Activated naive CD8-positive, alpha-beta T cell treated with anti-CD3 and anti-CD28 coated beads for 36 hours (primary cell): Measurements from ENCODE around the gene GJB2. TPM values are rescaled to one million over a fixed set of nuclear protein-coding genes. Genes with fewer than 3 reads are reported as not detected.

ENCODE experiments used
- DNase-seq: peaks from one replicate; pipeline ENCODE4 v3.0.0; 2021
- H3K27ac Mint-ChIP-seq: one replicate; pipeline ENCODE4 v1.8.0; 2022; ENCODE audit warnings: mild to moderate bottlenecking, moderate library complexity, mixed read lengths
- H3K27me3 Mint-ChIP-seq: one replicate; pipeline ENCODE4 v1.8.0; 2022; ENCODE audit warnings: mild to moderate bottlenecking, mixed read lengths
- H3K36me3 Mint-ChIP-seq: one replicate; pipeline ENCODE4 v1.8.0; 2021; ENCODE audit warnings: mild to moderate bottlenecking, mixed read lengths
- H3K4me1 Mint-ChIP-seq: one replicate; pipeline ENCODE4 v1.8.0; 2021; ENCODE audit warnings: mixed read lengths
- H3K4me3 Mint-ChIP-seq: one replicate; pipeline ENCODE4 v1.8.0; 2022; ENCODE audit warnings: mild to moderate bottlenecking, moderate library complexity, mixed read lengths
- H3K9me3 Mint-ChIP-seq: one replicate; pipeline ENCODE4 v1.8.0; 2022; ENCODE audit warnings: mixed read lengths
- total RNA-seq, 2 experiments: library from RNA; stranded (reverse); gene quantifications; one replicate each; pipeline ENCODE4 v1.2.3, GENCODE V29; 2021

The GJB2 gene
- total RNA-seq, 2 experiments from 2014 or later: 1.8 to 2.1 TPM

DNA sequence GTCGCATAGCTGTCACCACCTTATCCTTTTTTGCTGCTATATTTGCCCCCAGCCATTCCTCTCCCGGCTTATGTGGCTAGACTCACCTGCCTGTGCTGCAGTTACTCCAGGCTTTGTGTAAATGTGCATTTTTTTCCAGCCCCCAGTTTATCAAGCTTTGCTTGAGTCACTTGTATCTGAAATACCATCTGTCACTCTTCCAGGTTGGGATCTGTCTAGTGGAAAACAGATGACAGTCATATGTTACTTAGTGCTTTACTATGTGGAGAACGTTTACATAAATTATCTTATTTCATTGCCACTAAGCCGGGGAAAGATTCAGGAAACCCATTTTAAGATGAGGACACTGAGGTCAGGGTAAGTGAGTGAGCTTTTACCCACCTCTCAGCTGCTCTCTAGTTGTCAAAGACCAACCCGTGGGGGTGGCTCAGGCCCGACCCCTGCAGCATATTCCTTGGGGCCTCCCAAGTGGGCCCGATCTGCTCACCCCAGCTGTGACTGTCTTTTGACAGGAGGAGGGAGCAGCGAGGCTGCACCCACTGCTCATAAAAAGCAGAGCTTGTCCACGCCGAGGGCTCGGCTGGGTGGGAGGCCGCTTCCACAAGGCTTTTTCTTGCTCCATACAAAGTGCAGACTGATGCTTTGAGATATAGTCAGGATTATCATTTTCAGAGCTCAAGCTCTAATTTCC is 7.2 kb downstream of the GJB2 start:
- no peaks in the 10 kb centered on the region for H3K36me3 Mint-ChIP-seq
- no peak overlapping the region for H3K27ac Mint-ChIP-seq
- H3K9me3 Mint-ChIP-seq: no peaks in the 10 kb centered on the region
- no peak overlapping the region for H3K4me3 Mint-ChIP-seq
- H3K27me3 Mint-ChIP-seq: peaks cover 16% of the 10 kb centered on the region
- no peaks in the 10 kb centered on the region for H3K4me1 Mint-ChIP-seq
- no peak for DNase-seq

DNA sequence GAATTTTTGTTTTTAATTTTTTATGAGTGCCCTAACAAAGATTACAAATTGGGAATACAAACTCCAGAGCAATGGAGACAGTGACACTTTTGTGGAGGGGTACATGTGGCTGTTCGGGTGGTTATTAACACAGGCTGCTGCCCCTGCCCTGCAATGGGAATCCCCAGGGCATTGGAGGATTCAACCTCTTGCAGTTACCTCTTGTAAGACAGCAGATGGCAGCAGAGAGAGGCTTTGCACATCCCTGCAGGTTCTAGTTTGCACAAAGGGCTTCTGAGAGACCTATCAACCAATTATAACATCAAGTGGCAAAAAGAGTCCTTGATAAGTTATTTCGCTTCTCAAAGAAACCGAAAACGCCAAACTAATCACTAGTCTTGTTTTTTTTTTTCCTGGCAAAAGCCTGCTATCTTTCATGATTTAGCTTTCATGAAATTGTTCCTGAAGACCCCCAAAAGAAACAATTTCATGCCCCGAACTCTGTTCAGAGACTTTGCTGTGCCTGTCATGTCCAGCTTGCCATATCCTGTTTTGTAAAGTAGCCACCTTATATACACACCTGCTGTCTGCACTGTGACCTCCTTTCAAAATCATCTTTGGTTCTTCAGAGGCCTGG is 10.4 kb downstream of the GJB2 start:
- Mint-ChIP-seq H3K27me3 (peaks cover 42% of the 10 kb centered on the region), H3K36me3 (no peaks in the 10 kb centered on the region), H3K27ac (no peak overlapping the region), H3K4me3 (no peak overlapping the region), H3K4me1 (no peaks in the 10 kb centered on the region), H3K9me3 (no peaks in the 10 kb centered on the region)
- peak; percentile 34 for DNase-seq

DNA sequence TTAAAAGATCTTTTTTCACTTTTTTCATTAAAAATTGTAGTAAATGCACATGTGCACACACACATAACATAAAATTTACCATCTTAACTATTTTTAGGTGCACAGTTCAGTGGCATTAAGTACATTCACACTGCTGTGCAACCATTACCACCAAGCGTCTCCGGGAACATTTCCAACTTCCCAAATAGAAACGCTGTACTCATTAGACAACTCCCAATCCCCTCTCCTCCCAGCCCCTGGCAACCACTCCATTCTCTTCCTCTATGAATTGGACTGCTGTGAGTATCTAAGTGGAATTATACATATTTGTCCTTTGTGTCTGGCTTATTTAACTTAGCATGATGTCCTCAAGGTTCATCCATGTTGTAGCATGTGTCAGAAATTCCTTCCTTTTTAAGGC is 11.6 kb downstream of the GJB2 start:
- H3K27me3 Mint-ChIP-seq: peaks cover 54% of the 10 kb centered on the region
- no peak overlapping the region for H3K27ac Mint-ChIP-seq
- H3K4me3 Mint-ChIP-seq: no peak overlapping the region
- H3K4me1 Mint-ChIP-seq: no peaks in the 10 kb centered on the region
- DNase-seq: no peak
- no peaks in the 10 kb centered on the region for H3K36me3 Mint-ChIP-seq
- no peaks in the 10 kb centered on the region for H3K9me3 Mint-ChIP-seq

DNA sequence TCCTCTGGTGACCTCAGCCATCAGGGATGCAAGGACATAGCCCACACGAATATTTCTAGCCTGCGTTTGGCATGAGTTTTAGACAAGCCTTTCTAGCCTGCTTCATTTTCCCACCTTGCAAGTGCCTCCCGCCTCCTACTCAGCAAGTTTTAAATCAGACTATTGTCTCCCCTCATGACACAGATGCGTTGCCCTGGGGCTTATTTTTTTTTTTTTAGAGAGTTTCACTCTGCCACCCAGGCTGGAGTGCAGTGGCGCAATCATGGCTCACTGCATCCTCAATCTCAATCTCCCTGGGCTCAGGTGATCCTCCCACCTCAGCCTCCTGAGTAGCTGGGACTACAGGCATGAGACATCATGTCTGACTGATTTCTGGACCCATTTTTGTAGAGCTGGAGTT is 14.6 kb downstream of the GJB2 start:
- Mint-ChIP-seq H3K9me3 (no peaks in the 10 kb centered on the region), H3K4me1 (peaks cover 22% of the 10 kb centered on the region), H3K4me3 (no peak overlapping the region), H3K27me3 (peaks cover 82% of the 10 kb centered on the region), H3K27ac (no peak overlapping the region), H3K36me3 (no peaks in the 10 kb centered on the region)
- DNase-seq: no peak

DNA sequence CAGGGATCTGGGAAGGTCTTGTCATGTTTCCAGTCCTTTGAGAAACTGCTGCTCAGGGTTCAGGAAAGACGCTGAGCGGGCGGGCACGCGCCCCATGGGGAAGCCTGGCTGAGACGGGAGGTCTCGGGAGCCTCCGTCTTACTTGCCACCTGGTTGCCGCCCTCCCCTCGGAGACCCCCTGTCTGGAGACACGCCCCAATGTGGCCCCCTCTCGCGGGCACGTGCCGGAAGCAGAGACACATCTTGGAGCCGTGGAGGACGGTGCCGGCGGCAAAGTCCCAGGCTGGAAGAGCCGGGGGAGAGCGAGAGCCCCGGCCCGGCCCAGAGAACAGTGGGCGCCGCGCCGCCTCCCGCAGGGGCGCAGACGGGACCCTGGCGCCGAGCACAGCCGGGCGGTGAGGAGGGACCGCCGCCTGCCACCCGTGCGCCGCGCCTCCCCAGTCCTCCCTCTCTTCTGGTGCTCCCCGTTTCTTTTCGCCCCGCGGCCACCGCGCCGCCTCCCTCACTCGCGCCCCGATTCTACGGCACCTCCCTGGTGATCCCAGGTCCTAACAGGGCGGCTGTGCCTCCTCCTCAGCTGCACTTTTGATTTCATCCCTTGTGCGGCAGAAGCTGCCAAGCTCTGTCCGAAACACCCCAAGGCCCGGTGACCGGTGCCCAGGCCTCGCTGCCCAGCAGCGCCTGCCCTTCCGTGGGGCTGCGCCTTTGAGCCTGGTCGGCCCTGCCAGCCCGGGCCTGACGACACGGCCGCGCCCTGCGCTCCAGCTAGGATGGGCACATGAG is 15.5 kb downstream of the GJB2 start:
- Mint-ChIP-seq H3K9me3 (no peaks in the 10 kb centered on the region), H3K36me3 (no peaks in the 10 kb centered on the region), H3K4me3 (no peak overlapping the region), H3K27ac (no peak overlapping the region), H3K4me1 (peaks cover 24% of the 10 kb centered on the region), H3K27me3 (peaks cover 86% of the 10 kb centered on the region)
- DNase-seq: no peak

DNA sequence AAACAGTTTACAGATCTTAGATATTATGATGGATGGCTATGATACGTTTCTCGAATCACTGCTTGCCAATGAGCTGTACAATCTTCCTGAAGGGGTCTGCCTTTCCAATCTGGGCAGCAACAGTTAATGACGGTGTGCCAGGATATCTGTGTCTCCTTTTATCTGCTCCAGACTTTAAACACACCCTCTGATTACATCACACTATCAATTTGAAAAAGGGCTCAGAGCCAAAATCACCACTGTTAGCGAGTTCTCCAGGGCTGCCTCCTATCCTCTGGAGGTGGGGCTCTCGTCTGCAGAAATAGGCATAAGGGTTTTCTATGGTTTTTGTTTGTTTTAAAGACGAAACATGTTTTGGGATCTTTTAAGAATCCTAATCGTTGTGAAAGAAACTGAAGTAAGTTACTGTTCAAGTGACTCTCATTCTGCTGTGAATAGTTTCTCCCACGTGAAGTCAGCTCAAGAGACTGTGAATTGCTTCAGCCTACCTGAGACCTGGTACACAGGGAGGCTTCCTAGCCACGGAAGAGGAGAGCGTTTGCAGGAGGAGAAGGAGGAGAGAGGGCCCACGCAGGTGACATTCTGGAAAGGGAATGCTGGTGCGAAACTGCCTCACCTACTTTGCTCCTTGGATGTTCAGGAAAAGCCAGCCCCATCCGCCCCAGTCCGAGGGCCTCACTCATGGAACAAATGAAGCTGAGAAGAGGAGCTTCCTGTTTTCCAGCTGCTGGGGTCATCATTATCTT is 16.7 kb downstream of the GJB2 start:
- H3K9me3 Mint-ChIP-seq: no peaks in the 10 kb centered on the region
- peaks cover 24% of the 10 kb centered on the region for H3K4me1 Mint-ChIP-seq
- peaks cover 84% of the 10 kb centered on the region for H3K27me3 Mint-ChIP-seq
- H3K27ac Mint-ChIP-seq: no peak overlapping the region
- DNase-seq: no peak
- H3K36me3 Mint-ChIP-seq: no peaks in the 10 kb centered on the region
- no peak overlapping the region for H3K4me3 Mint-ChIP-seq

DNA sequence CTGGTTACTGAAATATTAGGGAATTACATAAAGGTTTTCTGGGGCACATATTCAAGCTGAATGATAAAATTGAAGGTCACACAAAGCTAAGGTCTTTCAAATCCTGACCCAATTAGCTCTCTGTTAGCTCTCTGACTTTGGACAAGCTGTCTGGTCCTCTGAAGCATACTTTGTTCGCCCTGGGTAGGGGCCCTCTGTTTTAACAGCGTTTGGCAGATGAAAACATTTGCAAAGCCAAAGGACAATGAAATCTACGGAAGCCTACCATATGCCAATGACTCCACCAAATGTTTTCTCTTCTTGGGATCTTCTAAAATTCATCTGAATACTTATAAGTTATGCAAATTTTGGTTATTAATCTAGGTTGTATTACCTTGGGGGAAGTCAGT is 17.3 kb downstream of the GJB2 start:
- DNase-seq: no peak
- Mint-ChIP-seq H3K27me3 (peaks cover 86% of the 10 kb centered on the region), H3K4me3 (no peak overlapping the region), H3K36me3 (no peaks in the 10 kb centered on the region), H3K4me1 (peaks cover 24% of the 10 kb centered on the region), H3K9me3 (no peaks in the 10 kb centered on the region), H3K27ac (no peak overlapping the region)

DNA sequence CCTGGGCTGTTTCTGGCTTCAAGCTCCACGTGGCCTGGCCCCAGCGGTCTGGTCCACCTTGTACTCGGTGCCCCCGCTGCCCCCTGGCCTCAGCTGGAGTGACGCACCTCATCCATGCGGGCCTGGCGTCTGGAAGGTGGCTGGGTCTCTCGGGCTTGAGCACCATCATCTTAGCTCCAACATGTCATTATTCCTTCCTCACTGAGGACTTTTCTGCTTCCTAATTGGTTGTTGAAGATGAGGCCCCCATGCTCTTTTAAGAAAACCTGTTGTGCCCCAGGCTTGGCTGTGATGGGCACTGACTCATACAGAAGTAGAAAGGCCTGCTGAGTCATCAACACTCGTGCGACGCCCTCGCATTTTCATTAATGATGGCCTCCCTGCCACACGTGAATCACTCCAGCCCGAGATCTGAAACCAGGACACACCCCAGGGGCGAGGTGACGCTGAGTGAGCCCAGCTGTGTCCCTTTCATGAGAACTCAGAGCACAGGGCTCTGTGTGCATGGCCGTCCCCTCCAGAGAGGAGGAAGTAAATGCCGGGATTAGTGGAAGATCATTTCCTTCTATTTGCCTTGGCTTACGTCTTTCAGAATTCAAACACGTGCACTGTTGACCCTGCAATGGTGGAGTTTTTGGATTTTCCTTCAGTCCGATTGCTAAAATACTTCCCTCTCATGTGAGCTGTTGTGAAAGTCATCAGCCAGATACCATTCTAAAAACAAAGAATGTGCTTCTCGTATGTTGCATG is 17.9 kb downstream of the GJB2 start:
- Mint-ChIP-seq H3K36me3 (no peaks in the 10 kb centered on the region), H3K4me3 (no peak overlapping the region), H3K27me3 (peaks cover 86% of the 10 kb centered on the region), H3K9me3 (no peaks in the 10 kb centered on the region), H3K27ac (peak overlapping the region; percentile 15), H3K4me1 (peaks cover 24% of the 10 kb centered on the region)
- DNase-seq: peak; percentile 81

DNA sequence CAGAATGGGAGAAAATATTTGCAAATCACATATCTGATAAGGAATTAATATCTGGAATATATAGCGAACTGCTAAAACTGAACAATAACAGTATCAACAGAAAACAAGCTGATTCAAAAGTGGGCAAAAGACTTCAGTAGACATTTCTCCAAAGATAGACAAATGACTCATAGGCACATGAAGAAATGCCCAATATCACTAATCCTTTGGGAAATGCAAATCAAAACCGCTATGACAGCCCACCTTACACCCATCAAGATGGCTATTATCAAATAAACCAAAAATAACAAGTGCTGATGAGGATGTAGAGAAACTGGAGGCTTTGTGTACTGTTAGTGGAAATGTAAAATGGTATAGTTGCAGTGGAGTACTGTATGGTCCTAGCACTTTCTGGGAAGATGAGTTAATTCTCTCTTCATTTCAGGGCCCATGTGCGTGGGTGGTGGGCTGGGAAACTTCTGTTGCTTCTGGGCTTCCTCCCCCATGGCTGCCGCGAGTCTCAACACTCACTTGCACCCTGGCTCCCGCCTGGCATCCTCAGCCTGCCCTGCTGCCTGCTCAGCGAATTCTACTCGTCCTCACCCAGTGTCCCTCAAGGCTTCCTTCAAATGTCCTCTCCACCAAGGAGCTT is 19.5 kb downstream of the GJB2 start:
- DNase-seq: no peak
- no peaks in the 10 kb centered on the region for H3K9me3 Mint-ChIP-seq
- H3K4me3 Mint-ChIP-seq: peak overlapping the region; percentile 5
- H3K27ac Mint-ChIP-seq: no peak overlapping the region
- no peaks in the 10 kb centered on the region for H3K36me3 Mint-ChIP-seq
- H3K4me1 Mint-ChIP-seq: peaks cover 28% of the 10 kb centered on the region
- peaks cover 79% of the 10 kb centered on the region for H3K27me3 Mint-ChIP-seq

DNA sequence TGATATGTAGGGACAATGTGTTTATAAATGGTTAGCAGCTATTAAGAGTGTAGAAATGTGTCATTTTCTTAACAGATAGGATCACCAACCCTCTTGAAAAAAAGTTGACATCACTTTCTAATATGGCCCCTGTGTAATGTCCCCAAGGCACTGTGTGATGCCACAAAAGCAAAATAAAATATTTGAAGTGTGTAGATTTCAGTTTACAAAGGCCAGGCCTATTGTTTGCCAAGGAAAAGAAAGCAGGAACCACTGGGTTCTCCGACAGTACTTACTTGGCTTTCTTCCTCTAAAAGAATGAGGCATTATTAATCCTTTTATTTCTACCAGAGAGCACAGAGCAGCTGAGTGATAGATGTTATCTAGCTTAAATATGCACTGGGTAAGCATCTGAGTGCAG is 21.4 kb downstream of the GJB2 start:
- Mint-ChIP-seq H3K27ac (no peak overlapping the region), H3K4me1 (peaks cover 28% of the 10 kb centered on the region), H3K9me3 (no peaks in the 10 kb centered on the region), H3K36me3 (no peaks in the 10 kb centered on the region), H3K27me3 (peaks cover 67% of the 10 kb centered on the region), H3K4me3 (no peak overlapping the region)
- DNase-seq: no peak

DNA sequence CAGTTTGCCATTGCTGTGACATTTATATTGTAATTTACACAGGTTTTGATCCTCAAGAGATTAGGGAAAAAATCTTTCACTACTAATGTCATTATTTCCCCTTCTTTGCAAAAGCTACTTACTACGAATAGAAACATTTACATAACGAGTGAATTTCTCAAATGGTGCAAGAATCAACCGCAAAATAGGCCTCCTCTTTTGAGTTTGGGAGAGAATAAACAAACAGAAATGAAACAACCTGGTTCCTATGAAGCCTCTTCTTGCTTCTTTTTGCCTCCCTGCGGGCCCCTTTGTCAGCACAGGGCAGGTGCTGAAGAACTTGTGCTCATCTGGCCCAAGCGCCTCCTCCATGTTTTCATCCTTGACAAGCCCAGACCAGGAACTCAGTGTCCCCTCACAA is 21.8 kb downstream of the GJB2 start:
- no peak overlapping the region for H3K27ac Mint-ChIP-seq
- no peaks in the 10 kb centered on the region for H3K9me3 Mint-ChIP-seq
- peaks cover 28% of the 10 kb centered on the region for H3K4me1 Mint-ChIP-seq
- no peak overlapping the region for H3K4me3 Mint-ChIP-seq
- peaks cover 67% of the 10 kb centered on the region for H3K27me3 Mint-ChIP-seq
- DNase-seq: no peak
- H3K36me3 Mint-ChIP-seq: no peaks in the 10 kb centered on the region

DNA sequence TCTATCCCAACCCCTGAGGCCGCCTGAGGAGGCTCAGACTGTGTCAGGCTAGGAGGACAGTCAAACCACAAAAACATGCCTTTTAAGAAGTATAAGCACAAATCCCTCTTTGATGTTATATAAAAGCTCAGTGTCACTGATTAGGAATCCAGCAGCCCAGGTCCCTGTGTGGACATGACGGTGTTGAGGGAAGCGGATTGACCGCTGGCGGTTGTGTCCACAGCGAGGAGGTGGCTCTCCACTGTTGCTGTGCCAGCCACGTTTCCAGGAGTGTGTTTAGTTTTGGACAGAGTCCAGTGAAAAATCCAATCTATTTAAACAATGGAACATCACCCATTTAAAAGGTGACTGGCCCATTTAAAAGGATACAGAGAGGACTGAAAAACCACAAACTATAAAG is 24.3 kb downstream of the GJB2 start:
- H3K4me3 Mint-ChIP-seq: no peak overlapping the region
- DNase-seq: no peak
- H3K27ac Mint-ChIP-seq: no peak overlapping the region
- H3K4me1 Mint-ChIP-seq: peaks cover 10% of the 10 kb centered on the region
- H3K27me3 Mint-ChIP-seq: peaks cover 47% of the 10 kb centered on the region
- H3K9me3 Mint-ChIP-seq: no peaks in the 10 kb centered on the region
- no peaks in the 10 kb centered on the region for H3K36me3 Mint-ChIP-seq

DNA sequence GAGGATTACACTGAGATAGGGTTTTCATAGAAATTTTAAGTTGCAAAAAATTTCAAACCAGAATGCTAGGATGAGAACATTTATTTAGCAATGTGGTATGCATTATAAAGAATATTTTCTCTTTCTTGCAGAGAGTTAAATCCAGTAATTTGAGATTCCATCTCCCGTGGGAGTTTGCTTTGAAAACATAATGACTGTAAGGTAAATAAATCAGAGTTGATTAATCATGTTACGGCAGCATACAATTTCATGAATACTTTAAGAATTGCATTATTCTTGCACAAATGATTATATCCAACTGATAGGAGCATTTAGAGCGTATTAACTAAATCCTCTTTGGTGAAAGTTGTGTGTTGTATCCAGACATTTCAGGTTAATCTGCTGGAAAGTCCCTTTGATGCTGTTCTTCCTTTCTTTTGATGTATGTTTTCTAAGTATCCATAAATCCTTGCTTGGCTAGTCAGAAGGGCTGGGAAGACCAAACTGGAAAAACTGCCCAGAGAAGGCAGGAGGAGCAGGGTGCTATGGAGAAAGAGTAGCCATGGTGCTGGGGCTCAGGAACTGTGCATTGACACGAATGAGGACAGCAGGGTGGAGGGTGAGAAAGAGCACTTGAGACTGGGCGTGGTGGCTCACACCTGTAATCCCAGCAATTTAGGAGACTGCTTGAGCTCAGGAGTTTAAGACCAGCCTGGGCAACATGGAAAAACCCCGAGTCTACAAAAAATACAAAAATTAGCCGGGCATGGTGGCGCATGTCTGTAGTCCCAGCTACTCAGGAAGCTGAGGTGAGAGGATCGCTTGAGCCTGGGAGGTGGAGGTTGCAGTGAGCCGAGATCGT is 27.1 kb downstream of the GJB2 start:
- H3K27me3 Mint-ChIP-seq: peaks cover 34% of the 10 kb centered on the region
- DNase-seq: no peak
- no peaks in the 10 kb centered on the region for H3K36me3 Mint-ChIP-seq
- H3K27ac Mint-ChIP-seq: no peak overlapping the region
- H3K9me3 Mint-ChIP-seq: no peaks in the 10 kb centered on the region
- H3K4me1 Mint-ChIP-seq: peaks cover 12% of the 10 kb centered on the region
- no peak overlapping the region for H3K4me3 Mint-ChIP-seq
